A549 (cell line): ENCODE data around the gene AOAH.

Experiments used
- ESRRA ChIP-seq: fragments of 150-350 bp; IDR thresholded peaks from 2 replicates; pipeline ENCODE4 v1.6.1; 2014; ENCODE audit warnings: mild to moderate bottlenecking, low read length, borderline replicate concordance
- FOSB ChIP-seq: fragments of 250-450 bp; sonication (Bioruptor Pico); IDR thresholded peaks from 2 replicates; pipeline ENCODE4 v1.5.0; 2020; ENCODE audit warnings: mild to moderate bottlenecking, moderate library complexity
- JUN ChIP-seq, 2 experiments: fragments of >200 bp; sonication (Bioruptor Twin); formaldehyde crosslinking; IDR thresholded peaks; 2 replicates in 1 of 2; 3 replicates in 1 of 2; pipeline ENCODE4 v1.6.1; 2016 to 2017
- PHF8 ChIP-seq: fragments of 200-600 bp; sonication (generic); IDR thresholded peaks from 2 replicates; pipeline ENCODE4 v1.6.1; 2016; ENCODE audit warnings: low read depth, mild to moderate bottlenecking, antibody characterized with exemption, moderate library complexity, borderline replicate concordance
- POLR2AphosphoS2 ChIP-seq: conservative IDR thresholded peaks from 2 replicates; pipeline ENCODE4 v1.6.1; 2012; ENCODE audit warnings: low read length, improper control_type of control experiment, inconsistent platforms
- RCOR1 ChIP-seq: fragments of 150-350 bp; IDR thresholded peaks from 2 replicates; pipeline ENCODE4 v1.6.1; 2014; ENCODE audit warnings: antibody characterized with exemption, low read length, low read depth
- TF ChIP-seq, protein P1 (sequence below): fragments of >200 bp; sonication (Bioruptor Twin); formaldehyde crosslinking; IDR thresholded peaks from 3 replicates; pipeline ENCODE4 v1.5.1; 2016
- TF ChIP-seq, protein P2 (sequence below): fragments of 450-650 bp; IDR thresholded peaks from 2 replicates; pipeline ENCODE4 v1.6.1; 2014; ENCODE audit warnings: antibody characterized with exemption
- TF ChIP-seq, protein P3 (sequence below): fragments of 200-600 bp; sonication (generic); IDR thresholded peaks from 2 replicates; pipeline ENCODE4 v1.6.1; 2016; ENCODE audit warnings: antibody characterized with exemption, mild to moderate bottlenecking, moderate library complexity

DNA sequence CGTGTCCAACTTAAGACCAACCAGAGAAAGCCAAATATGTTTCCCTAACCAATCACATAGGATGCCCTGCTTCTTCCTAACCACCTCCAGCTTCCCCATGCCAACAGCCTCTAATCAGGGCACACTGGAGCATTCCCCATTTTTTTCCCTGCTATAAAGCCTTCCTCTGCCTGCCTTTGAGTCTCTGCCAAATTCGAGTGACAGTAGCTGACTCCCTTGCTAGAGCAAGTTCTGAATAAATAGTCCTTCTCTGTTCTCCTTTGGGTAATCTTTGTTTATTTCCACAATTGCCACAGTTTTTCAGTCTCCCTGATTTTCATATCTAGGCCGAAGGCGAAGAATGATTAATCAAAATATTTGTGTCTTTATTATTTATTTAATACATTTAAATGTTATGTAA, 238.0 kb downstream of the AOAH start:
- TF ChIP-seq, protein P1, sequence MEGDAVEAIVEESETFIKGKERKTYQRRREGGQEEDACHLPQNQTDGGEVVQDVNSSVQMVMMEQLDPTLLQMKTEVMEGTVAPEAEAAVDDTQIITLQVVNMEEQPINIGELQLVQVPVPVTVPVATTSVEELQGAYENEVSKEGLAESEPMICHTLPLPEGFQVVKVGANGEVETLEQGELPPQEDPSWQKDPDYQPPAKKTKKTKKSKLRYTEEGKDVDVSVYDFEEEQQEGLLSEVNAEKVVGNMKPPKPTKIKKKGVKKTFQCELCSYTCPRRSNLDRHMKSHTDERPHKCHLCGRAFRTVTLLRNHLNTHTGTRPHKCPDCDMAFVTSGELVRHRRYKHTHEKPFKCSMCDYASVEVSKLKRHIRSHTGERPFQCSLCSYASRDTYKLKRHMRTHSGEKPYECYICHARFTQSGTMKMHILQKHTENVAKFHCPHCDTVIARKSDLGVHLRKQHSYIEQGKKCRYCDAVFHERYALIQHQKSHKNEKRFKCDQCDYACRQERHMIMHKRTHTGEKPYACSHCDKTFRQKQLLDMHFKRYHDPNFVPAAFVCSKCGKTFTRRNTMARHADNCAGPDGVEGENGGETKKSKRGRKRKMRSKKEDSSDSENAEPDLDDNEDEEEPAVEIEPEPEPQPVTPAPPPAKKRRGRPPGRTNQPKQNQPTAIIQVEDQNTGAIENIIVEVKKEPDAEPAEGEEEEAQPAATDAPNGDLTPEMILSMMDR = no peak
- TF ChIP-seq PHF8 (no peak), RCOR1 (no peak), FOSB (CRISPR knock-in tag) (no peak), ESRRA (no peak), JUN (IDR thresholded peaks at IDR 0.05) (no peak), POLR2AphosphoS2 (no peak)
- TF ChIP-seq, protein P2, sequence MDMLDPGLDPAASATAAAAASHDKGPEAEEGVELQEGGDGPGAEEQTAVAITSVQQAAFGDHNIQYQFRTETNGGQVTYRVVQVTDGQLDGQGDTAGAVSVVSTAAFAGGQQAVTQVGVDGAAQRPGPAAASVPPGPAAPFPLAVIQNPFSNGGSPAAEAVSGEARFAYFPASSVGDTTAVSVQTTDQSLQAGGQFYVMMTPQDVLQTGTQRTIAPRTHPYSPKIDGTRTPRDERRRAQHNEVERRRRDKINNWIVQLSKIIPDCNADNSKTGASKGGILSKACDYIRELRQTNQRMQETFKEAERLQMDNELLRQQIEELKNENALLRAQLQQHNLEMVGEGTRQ = no peak
- TF ChIP-seq, protein P3, sequence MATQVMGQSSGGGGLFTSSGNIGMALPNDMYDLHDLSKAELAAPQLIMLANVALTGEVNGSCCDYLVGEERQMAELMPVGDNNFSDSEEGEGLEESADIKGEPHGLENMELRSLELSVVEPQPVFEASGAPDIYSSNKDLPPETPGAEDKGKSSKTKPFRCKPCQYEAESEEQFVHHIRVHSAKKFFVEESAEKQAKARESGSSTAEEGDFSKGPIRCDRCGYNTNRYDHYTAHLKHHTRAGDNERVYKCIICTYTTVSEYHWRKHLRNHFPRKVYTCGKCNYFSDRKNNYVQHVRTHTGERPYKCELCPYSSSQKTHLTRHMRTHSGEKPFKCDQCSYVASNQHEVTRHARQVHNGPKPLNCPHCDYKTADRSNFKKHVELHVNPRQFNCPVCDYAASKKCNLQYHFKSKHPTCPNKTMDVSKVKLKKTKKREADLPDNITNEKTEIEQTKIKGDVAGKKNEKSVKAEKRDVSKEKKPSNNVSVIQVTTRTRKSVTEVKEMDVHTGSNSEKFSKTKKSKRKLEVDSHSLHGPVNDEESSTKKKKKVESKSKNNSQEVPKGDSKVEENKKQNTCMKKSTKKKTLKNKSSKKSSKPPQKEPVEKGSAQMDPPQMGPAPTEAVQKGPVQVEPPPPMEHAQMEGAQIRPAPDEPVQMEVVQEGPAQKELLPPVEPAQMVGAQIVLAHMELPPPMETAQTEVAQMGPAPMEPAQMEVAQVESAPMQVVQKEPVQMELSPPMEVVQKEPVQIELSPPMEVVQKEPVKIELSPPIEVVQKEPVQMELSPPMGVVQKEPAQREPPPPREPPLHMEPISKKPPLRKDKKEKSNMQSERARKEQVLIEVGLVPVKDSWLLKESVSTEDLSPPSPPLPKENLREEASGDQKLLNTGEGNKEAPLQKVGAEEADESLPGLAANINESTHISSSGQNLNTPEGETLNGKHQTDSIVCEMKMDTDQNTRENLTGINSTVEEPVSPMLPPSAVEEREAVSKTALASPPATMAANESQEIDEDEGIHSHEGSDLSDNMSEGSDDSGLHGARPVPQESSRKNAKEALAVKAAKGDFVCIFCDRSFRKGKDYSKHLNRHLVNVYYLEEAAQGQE = no peak
